ENCODE measurements around the gene PPP2R1A. TPM values are rescaled to one million over a fixed set of nuclear protein-coding genes. Genes with fewer than 3 reads are reported as not detected.

The PPP2R1A gene
- total and polyA plus RNA-seq, 2 of the 13 experiments (the other 11 are each of a cell fraction or from before 2014, with no cell fraction given), result 86.7 to 130 TPM

- TF ChIP-seq ESRRA (CRISPR knock-in tag; IDR thresholded peaks at IDR 0.05; ENCODE audit: low read depth), result 0 out of 2 replicates have a peak, but pooled peaks have one; percentile 72
- TF ChIP-seq ZNF292 (CRISPR knock-in tag; IDR thresholded peaks at IDR 0.05; ENCODE audit: borderline replicate concordance, low read depth), result peak; percentile 13; the same call in 1 of the 2 replicates
- TF ChIP-seq KMT2B (CRISPR knock-in tag; IDR thresholded peaks at IDR 0.05), result peak; percentile 82
- TF ChIP-seq THAP7 (CRISPR knock-in tag; IDR thresholded peaks at IDR 0.05), result peak; percentile 82; the same call in 1 of the 2 replicates
- TF ChIP-seq NR2C2 (CRISPR knock-in tag; IDR thresholded peaks at IDR 0.05; ENCODE audit: borderline replicate concordance), result peak; percentile 71
- peak; percentile 17; the same call in 1 of the 2 replicates for TF ChIP-seq FOSL2 (CRISPR knock-in tag; IDR thresholded peaks at IDR 0.05)
- 0 out of 2 replicates have a peak, but pooled peaks have one; percentile 28 for TF ChIP-seq PCBP1 (IDR thresholded peaks at IDR 0.05; ENCODE audit: borderline replicate concordance, low read depth, low read length)
- 0 out of 2 replicates have a peak, but pooled peaks have one; percentile 29 for TF ChIP-seq ZNF614 (CRISPR knock-in tag; IDR thresholded peaks at IDR 0.05; ENCODE audit: borderline replicate concordance)
- TF ChIP-seq ZNF121 (CRISPR knock-in tag; IDR thresholded peaks at IDR 0.05), result peak; percentile 32; the same call in 1 of the 2 replicates
- TF ChIP-seq MIXL1 (CRISPR knock-in tag; IDR thresholded peaks at IDR 0.05), result no peak
- TF ChIP-seq TAF1 (CRISPR knock-in tag; IDR thresholded peaks at IDR 0.05), result peak; percentile 92
- TF ChIP-seq SRF (IDR thresholded peaks at IDR 0.05; ENCODE audit: low read depth, low read length), result no peak
- peak; percentile 60; the same call in 1 of the 2 replicates for TF ChIP-seq ZNF570 (CRISPR knock-in tag; IDR thresholded peaks at IDR 0.05; ENCODE audit: borderline replicate concordance)
Measured at GRCh38 chr19:52189735-52190486, at the start of gene PPP2R1A (continued).

Data from HepG2 (cell line).